HG02798 (cell line): Measurements from ENCODE around the gene ZNF219.
A peak's percentile ranks its signal among the peaks of the same experiment; 100 is the strongest.

Experiments used
- ATAC-seq: cut with Tn5 transposase; IDR thresholded peaks from one replicate; pipeline ENCODE4 v1.9.1; 2021; ENCODE audit warnings: mild to moderate bottlenecking; ENCODE audit not compliant: unreplicated experiment, poor library complexity

ZNF219 gene

DNA sequence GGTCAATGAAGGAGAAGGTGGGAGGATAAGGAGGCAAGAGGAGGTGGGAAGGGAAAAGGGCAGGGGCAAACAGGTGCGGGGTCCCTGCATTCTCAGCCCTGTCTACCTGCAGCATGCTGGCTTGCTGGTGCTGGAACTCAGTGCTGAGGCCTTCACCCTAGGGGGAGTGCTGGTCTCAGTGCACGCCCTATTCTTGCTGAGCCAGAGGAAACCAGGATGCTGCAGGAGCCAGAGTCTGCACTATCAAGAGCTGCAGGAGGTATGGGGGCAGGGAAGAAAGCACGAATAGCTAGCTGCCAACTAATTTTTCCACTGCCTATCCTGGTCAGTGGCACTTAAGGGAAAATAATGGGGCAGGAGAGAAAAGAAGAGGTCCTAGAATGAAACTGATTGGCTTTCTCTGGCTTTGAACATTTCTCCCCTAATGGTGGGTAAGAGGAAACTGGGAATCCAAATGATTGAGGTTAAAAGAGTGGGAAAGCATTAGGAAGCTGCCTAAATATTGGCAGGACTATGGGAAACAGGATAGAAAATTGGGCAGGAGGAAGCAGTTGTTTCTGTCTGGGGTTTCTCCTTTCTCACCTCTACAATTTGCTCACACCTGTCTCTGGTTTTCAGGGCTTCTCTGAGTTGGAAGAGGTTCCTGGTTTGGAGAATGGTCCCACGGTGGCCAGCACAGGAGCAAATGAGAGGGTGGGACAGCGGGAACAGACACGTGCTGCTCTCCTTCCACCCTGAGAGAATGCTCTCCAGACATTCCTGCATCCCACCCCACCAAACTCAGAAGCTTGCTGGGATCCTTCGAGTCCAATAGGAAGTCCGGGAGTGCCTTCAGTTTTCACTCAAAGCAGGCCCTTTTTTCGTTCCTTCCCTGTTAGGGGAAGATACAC lies 4.3 kb upstream of the ZNF219 start:
- ATAC-seq = no peak

GRCh38 chr14:21101802-21102413 lies 3.5 kb upstream of the ZNF219 start:
- ATAC-seq = no peak

DNA sequence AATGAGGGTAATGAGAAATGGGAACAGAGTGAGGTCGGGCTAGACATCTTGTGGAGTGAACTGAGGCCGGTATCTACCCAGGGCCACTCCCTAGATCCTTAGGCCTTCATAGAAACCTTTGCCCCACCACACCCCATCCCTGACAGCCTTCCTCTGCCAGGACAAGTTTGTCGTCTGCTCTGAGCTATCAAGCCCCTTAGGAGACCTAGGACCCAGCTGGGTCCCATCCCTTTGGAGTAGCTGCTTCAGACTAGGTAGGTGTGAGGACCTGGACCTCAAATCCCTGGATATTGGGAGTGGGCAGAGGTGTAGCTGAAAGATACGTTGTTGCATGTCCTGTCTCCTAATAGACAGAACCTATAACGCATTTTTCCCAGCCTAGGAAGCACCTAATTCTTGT lies 2.5 kb upstream of the ZNF219 start, which contains the start of gene TMEM253:
TSS of gene TMEM253 (plus strand) at position 136 of the 400 bp plus-strand sequence. CDS start 278 bp downstream, outside the sequence.
- no peak for ATAC-seq

- no peak for ATAC-seq
Observed at GRCh38 chr14:21099596-21099985, 1.1 kb upstream of the ZNF219 start.

- ATAC-seq = no peak
Observed at GRCh38 chr14:21098892-21099595, 589 bp upstream of the ZNF219 start.

- ATAC-seq = no peak
Observed at GRCh38 chr14:21097636-21098075, 799 bp downstream of the ZNF219 start.

- no peak for ATAC-seq
Observed at GRCh38 chr14:21096978-21097635, 1.3 kb downstream of the ZNF219 start.

GRCh38 chr14:21096438-21096837 lies 2.0 kb downstream of the ZNF219 start:
- no peak for ATAC-seq

GRCh38 chr14:21095430-21096205 lies 2.8 kb downstream of the ZNF219 start:
- no peak for ATAC-seq

DNA sequence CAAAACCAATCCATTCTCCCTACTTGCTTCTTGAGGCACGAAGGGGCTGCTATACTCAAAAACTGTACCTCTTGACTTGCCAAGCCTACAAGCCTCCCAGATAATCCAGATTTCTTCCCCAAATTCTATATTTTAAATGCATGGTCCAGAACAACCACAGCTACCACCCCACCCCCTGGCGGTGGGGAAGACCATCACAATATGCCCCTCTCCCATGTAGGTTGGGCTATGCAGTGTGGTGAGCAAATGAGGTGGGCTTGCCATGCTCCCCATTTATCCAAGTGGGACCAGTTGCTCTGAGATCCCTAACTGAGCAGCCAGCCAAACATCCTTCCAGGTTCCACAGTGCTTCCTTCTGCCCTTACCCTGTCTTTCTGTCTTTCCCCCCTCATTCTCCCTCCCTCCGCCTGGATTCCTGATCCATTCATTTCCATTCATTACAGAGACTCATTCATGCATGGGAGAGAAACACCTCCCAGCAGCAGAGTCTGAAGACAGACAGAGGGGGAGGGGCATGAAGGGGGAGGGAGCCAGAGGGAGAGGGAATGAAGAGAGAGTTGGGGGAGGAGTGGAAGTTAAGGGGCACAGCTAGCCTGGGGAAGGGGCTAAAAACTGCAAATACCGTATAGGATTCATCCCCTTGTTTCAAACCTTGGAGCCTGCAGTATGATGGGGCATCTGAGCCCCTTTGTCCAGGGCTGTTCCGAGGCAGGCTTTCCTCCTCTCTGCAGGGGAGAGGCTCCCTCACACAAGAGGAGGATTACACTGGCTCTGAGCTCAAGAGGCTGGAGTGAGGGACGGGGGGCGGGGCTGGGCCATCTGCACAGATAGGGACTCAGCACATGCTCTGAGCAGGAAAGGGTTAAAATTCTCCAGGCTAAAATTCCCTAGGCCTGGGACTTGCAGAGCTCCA lies 4.4 kb downstream of the ZNF219 start:
- ATAC-seq = no peak

DNA sequence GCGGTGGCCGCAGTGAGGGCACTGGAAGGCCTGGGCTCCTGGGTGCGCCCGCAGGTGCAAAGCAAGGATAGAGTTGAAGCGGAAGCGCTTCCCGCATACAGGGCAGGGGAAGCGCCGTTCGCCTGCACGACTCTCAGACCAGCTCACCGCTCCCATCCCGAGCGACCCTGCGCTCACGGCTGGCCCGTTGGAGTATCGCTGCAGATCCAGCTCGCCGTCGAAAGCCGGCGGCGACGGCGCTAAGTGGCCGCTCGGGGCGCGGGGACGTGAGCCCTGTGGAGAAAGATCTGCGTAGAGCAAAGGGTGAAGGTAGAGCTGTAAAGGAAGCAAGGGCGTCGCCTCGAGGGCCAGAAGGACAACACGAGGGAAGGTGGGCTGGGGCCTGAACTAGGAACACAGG lies 5.4 kb downstream of the ZNF219 start:
- ATAC-seq = no peak

DNA sequence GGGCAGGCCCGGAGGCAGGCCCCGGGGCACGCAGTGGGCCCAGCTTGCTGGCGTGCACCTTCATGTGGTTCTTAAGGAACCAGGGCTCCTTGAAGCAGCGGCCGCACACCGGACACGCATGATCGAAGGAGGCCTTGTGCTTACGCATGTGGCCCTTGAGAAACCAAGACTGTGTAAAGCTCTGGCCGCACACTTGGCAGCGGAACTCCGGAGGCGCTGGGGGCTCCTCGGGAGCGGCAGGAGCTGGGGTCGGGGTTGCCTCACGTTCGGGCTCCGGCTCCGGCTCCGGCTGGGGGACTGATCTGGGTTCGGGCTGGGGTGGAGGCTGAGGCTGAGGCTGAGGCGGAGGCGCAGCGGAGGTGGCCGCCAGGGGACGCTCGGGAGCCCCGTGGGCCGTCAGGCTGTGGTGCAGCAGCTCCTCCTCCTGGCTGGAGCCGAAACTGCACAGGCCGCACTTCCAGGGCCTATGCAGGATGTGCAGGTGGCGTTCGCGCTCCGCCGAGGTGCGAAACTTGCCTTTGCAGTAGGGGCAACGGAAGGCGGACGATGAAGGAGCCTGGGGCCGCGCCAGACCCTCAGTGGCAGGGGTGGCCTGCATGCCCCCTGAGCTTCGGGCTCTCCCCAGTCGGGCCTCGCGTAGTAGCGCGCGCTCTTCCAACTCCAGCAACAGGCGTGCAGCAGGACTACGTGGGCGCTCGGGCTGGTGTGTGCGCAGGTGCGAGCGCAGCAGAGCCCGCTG lies 6.0 kb downstream of the ZNF219 start:
- peak; percentile 83 for ATAC-seq

- ATAC-seq = no peak
Observed at GRCh38 chr14:21091821-21092272, 6.6 kb downstream of the ZNF219 start.

DNA sequence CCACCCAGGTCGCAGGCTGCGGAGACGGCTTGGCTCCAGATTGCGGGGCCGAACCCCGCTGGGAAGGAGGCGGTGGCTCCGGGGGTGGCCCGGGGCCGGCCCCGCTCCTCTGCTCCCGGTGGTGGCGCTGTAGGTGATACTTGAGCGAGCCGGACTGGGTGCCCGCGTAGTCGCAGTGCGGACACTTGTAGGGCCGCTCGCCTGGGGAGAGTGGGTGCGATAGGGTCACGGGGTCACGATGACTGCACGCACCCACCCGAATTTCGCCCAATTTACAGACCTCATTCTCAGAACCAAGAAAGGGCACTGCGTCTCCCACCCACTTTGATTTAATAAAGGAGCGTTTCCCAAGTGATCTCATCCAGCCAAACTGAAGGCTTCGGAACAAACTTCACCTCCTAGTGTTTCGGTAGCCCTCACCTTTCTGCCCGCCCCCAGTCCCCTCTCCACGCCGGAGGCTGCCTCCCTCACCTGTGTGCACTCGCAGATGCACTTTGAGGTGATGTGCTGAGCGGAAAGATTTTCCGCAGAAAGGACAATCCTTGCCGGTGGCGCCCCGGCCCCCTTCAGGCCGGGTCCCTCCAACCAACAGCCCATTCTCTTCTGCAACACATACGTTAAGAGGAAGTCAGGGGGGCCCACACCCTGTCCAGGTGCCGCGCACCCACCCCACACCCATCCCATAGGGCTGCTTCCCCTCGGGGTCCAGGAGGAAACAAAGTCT lies 7.4 kb downstream of the ZNF219 start:
- ATAC-seq = no peak

GRCh38 chr14:21090194-21090939 lies 8.1 kb downstream of the ZNF219 start:
- ATAC-seq = no peak

DNA sequence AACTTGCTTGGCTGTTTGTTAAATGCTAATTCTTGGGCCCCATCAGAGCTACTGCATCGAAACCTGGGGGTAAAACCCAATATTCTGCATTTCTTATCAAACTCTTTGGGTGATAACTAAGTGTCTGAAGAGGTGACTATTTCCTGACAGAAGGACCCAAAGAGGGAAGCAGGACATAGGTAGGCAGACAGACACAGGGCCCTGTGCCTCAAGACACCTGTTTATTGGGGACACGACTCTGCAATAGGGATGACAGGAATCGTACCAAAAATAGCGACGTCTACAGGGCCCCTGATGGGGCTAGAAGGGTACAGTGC lies 8.6 kb downstream of the ZNF219 start:
- no peak for ATAC-seq

GRCh38 chr14:21089271-21089670 lies 9.2 kb downstream of the ZNF219 start:
- ATAC-seq = no peak
